Heart right ventricle (tissue), 16 donors: ENCODE data around the gene MAD1L1. TPM values are rescaled to one million over a fixed set of nuclear protein-coding genes. Genes with fewer than 3 reads are reported as not detected.

ENCODE experiments used
- ATAC-seq, 8 donors: fragments of 200-7000 bp; cut with Tn5 transposase; one replicate each; pipeline ENCODE4 v1.9.1; 2020; ENCODE audit warnings: mild to moderate bottlenecking in 8 of 8, moderate library complexity in 8 of 8, moderate number of reproducible peaks in 1 of 8
- DNase-seq, 2 donors: peaks; one replicate each; pipeline ENCODE4 v3.0.0-alpha.2; 2020
- H3K27ac ChIP-seq, 10 donors: fragments of 200-600 bp; sonication (generic) in 2 of 10; one replicate each; pipeline versions ENCODE4 v1.5.0 to v1.8.0; 2020 to 2022; ENCODE audit warnings: mild to moderate bottlenecking in 3 of 10
- H3K27me3 ChIP-seq, 7 donors: fragments of 200-600 bp; one replicate each; pipeline ENCODE4 v1.8.0; 2021 to 2022; ENCODE audit warnings: mild to moderate bottlenecking in 2 of 7
- H3K36me3 ChIP-seq, 9 donors: fragments of 200-600 bp; sonication (generic) in 1 of 9; one replicate each; pipeline versions ENCODE4 v1.5.0 to v1.8.0; 2020 to 2022; ENCODE audit warnings: mild to moderate bottlenecking in 2 of 9
- H3K4me1 ChIP-seq, 9 donors: fragments of 200-600 bp; sonication (generic) in 1 of 9; one replicate each; pipeline versions ENCODE4 v1.5.0 to v1.8.0; 2020 to 2022; ENCODE audit warnings: mild to moderate bottlenecking in 4 of 9
- H3K4me3 ChIP-seq, 10 donors: fragments of 200-600 bp; sonication (generic) in 2 of 10; one replicate each; pipeline versions ENCODE4 v1.5.0 to v1.8.0; 2020 to 2022; ENCODE audit warnings: mild to moderate bottlenecking in 7 of 10, moderate library complexity in 2 of 10
- H3K9me3 ChIP-seq, 11 donors: fragments of 200-600 bp in 10 of 11; sonication (generic) in 2 of 11; one replicate each; pipeline versions ENCODE4 v1.5.0 to v1.8.0; 2013 to 2022; ENCODE audit warnings: mild to moderate bottlenecking in 2 of 11, control low read depth in 1 of 11, moderate library complexity in 1 of 11
- CTCF ChIP-seq, 9 donors: fragments of 200-600 bp; sonication (generic) in 2 of 9; IDR thresholded peaks; one replicate each; pipeline versions ENCODE4 v1.5.0 to v1.8.0; 2021 to 2022; ENCODE audit warnings: antibody characterized with exemption in 9 of 9, mild to moderate bottlenecking in 5 of 9, moderate library complexity in 1 of 9
- WGBS, 2 donors: extraction: QIAGEN DNeasy Blood & Tissue Kit; methylation state at CpG; one replicate each; pipeline ENCODE4 v1.1.7; 2013; ENCODE audit warnings: inconsistent platforms in 1 of 2; 5-methylcytosine and 5-hydroxymethylcytosine counted together
- intact Hi-C, 10 donors: fragments of 100-400 bp; cut with DNase I; formaldehyde crosslinking; loops; one replicate each; pipeline versions ENCODE4 v1.11.1 to v1.14.2; 2022
- microRNA-seq, 2 donors: library from miRNA; unstranded; fragments of <30 nt; microRNA quantifications; one replicate each; pipeline ENCODE4 v1.2.0, GENCODE V29; 2021
- polyA plus RNA-seq, 2 donors: library from polyadenylated mRNA; stranded (reverse); fragments of 200-250 nt; gene quantifications; one replicate each; pipeline ENCODE4 v1.2.3, GENCODE V29; 2013
- total RNA-seq, 10 donors: library from RNA; stranded (reverse); fragmentation: NEBNext Ultra II Directional in 3 of 10; extraction: Animal tissue kit (Norgen Biotek cat#: 25700) in 3 of 10; gene quantifications; one replicate each; pipeline versions ENCODE4 v1.2.1 to v1.2.4, GENCODE V29; 2021 to 2023
- donor health status: Arrhythmogenic right ventricular cardiomyopathy.
- donor health status: ischemic (EF 13 %, LVEDD 7.1; RV severe dilation, severe dysfunction).
- donor health status: healthy with polysubstance abuse.
- donor health status: DM: no; HTN: yes; CAD: no.
- donor health status: DM: no; HTN: no; CAD: no.
- donor health status: ischemic (EF 25% LVEDD 6.9; RV normal size, moderate dysfunction).
- donor health status: ischemic (EF 25% LVEDD 5.7; RV mildly dilated, moderate dysfunction).
- donor health status: healthy.
- donor health status: DM: yes; HTN: yes; CAD: no.
- donor health status: Ischemic cardiomyopathy.
- donor health status: ischemic (EF 35%, LVEDD 5.7; RV mildly dilated, moderate dysfunction).
- donor health status: nonischemic (EF 11% LVEDD 7.7; RV severe dilation, severe dysfunction).
- donor health status: DM: yes; HTN: yes; CAD: no.
- donor health status: PGD.
- donor health status: ischemic (EF 29% LVEDD 5.4; RV normal size, mild dysfunction).
- donor health status: nonischemic (EF 23%, LVEDD 6.1; RV moderate dilation, normal function).

MAD1L1 gene
- total and polyA plus RNA-seq, 12 donors = 13.8 to 46.8 (median 20.2) TPM

- Histone ChIP-seq H3K4me1 (no peaks in the 10 kb centered on the region), H3K27ac (no peak overlapping the region), H3K27me3 (peaks cover 0 to 2% (median 0%) of the 10 kb centered on the region in 7 donors), H3K9me3 (peaks cover 0 to 23% (median 10%) of the 10 kb centered on the region in 11 donors), H3K36me3 (no peaks in the 10 kb centered on the region), H3K4me3 (no peak overlapping the region)
- 54 to 58% methylated on average over 10 of the region's 10 CpGs for WGBS, 2 donors
- intact Hi-C loops = loop anchor here in 3 of 10 donors (10.0 kb wide), 3 partner anchors 103 to 183 kb away; no protein-coding TSS in a partner anchor
- TF ChIP-seq CTCF (IDR thresholded peaks at IDR 0.05) = peak in 6 of 9 donors; percentile 11 to 36 (median 28)
- DNase-seq = no peak
- ATAC-seq = peak in 4 of 8 donors; percentile 28 to 41 (median 36)
These were observed 465.2 kb downstream of the MAD1L1 start for GRCh38 chr7:1767524-1767923.

Small RNAs within 50 kb of the gene (microRNA-seq; reads per million reads assigned to microRNA genes)
- 0 reads per million in 2 donors for gene MIR4655
- gene MIR6836 = 0 reads per million in 2 donors

Other genes starting within 250 kb of the MAD1L1 start
- 10 to 100 TPM; 16.5 to 22.2 (median 19.6) TPM for gene MRM2, start 9.3 kb upstream of the MAD1L1 start, total RNA-seq
- 10 to 100 TPM; 14.2 to 25.0 TPM for gene MRM2, start 9.3 kb upstream of the MAD1L1 start, polyA plus RNA-seq
- gene NUDT1, start 9.3 kb upstream of the MAD1L1 start, total RNA-seq = 10 to 100 TPM in 8 of 10 donors, 1 to 10 TPM in 2; 7.7 to 15.8 (median 11.9) TPM
- 10 to 100 TPM; 16.1 to 35.8 TPM for gene NUDT1, start 9.3 kb upstream of the MAD1L1 start, polyA plus RNA-seq
- 10 to 100 TPM; 15.6 to 31.8 (median 21.6) TPM for gene SNX8, start 81.5 kb upstream of the MAD1L1 start, total RNA-seq
- gene SNX8, start 81.5 kb upstream of the MAD1L1 start, polyA plus RNA-seq = 10 to 100 TPM; 14.7 to 19.7 TPM
- gene EIF3B, start 121.9 kb upstream of the MAD1L1 start, total RNA-seq = 100 to 1,000 TPM in 1 of 10 donors, 10 to 100 TPM in 9; 64.0 to 102 (median 68.2) TPM
- 10 to 100 TPM; 48.6 to 81.5 TPM for gene EIF3B, start 121.9 kb upstream of the MAD1L1 start, polyA plus RNA-seq
- gene CHST12, start 170.7 kb upstream of the MAD1L1 start, total RNA-seq = 10 to 100 TPM; 12.4 to 17.2 (median 14.0) TPM
- 10 to 100 TPM; 13.9 to 15.2 TPM for gene CHST12, start 170.7 kb upstream of the MAD1L1 start, polyA plus RNA-seq
- not detected for gene GRIFIN, start 243.5 kb upstream of the MAD1L1 start, total RNA-seq
- not detected for gene GRIFIN, start 243.5 kb upstream of the MAD1L1 start, polyA plus RNA-seq